Subcutaneous abdominal adipose tissue (tissue), 5 donors: ENCODE measurements around the gene WTAP.
"Not testable (repeated sequence)": the region's sequence is repeated elsewhere in the genome, so short reads cannot be mapped to it uniquely, and the experiment has no call there.

Source experiments
- H3K27ac ChIP-seq: one replicate; pipeline ENCODE4 v1.7.0; 2013; ENCODE audit warnings: low read depth, mild to moderate bottlenecking, inconsistent platforms, low read length, moderate library complexity
- H3K27me3 ChIP-seq, 5 donors: one replicate each; pipeline ENCODE4 v1.7.0; 2013; ENCODE audit warnings: low read length in 5 of 5, inconsistent platforms in 1 of 5; ENCODE audit not compliant: control insufficient read depth in 5 of 5, insufficient read depth in 4 of 5
- H3K36me3 ChIP-seq, 5 donors: one replicate each; pipeline ENCODE4 v1.7.0; 2013; ENCODE audit warnings: low read length in 5 of 5; ENCODE audit not compliant: control insufficient read depth in 5 of 5, insufficient read depth in 5 of 5
- H3K4me1 ChIP-seq, 5 donors: one replicate each; pipeline ENCODE4 v1.7.0; 2013; ENCODE audit warnings: low read length in 5 of 5, mild to moderate bottlenecking in 3 of 5, moderate library complexity in 1 of 5; ENCODE audit not compliant: control insufficient read depth in 5 of 5, insufficient read depth in 5 of 5
- H3K4me3 ChIP-seq, 5 donors: one replicate each; pipeline ENCODE4 v1.7.0; 2013; ENCODE audit warnings: low read length in 5 of 5, low read depth in 1 of 5
- H3K9ac ChIP-seq, 5 donors: one replicate each; pipeline ENCODE4 v1.7.0; 2013; ENCODE audit warnings: low read length in 5 of 5, mild to moderate bottlenecking in 4 of 5, moderate library complexity in 3 of 5
- H3K9me3 ChIP-seq, 5 donors: one replicate each; pipeline ENCODE4 v1.7.0; 2013; ENCODE audit warnings: low read length in 5 of 5; ENCODE audit not compliant: control insufficient read depth in 5 of 5
- donor health status: healthy.
- donor health status: healthy.
- donor health status: healthy.
- donor health status: healthy.
- donor health status: healthy.

The WTAP gene

GRCh38 chr6:159715605-159716004 lies 11.7 kb upstream of the WTAP start:
- no peaks in the 10 kb centered on the region for H3K36me3 ChIP-seq
- peak overlapping the region; percentile 99 for H3K27ac ChIP-seq
- peaks cover 0 to 3% (median 0%) of the 10 kb centered on the region in 5 donors for H3K27me3 ChIP-seq
- peak overlapping the region in 4 of 5 donors; percentile 20 to 88 (median 52) for H3K9ac ChIP-seq
- no peak overlapping the region for H3K4me3 ChIP-seq
- H3K4me1 ChIP-seq: peaks cover 9 to 27% (median 11%) of the 10 kb centered on the region in 5 donors
- no peaks in the 10 kb centered on the region for H3K9me3 ChIP-seq

GRCh38 chr6:159716247-159717096 lies 10.8 kb upstream of the WTAP start:
- Histone ChIP-seq H3K9ac (peak overlapping the region; percentile 46 to 88 (median 58)), H3K4me3 (peak overlapping the region in 4 of 5 donors; percentile 16 to 53 (median 28)), H3K9me3 (no peaks in the 10 kb centered on the region), H3K4me1 (peaks cover 9 to 27% (median 11%) of the 10 kb centered on the region in 5 donors), H3K27ac (peak overlapping the region; percentile 99), H3K27me3 (peaks cover 0 to 3% (median 0%) of the 10 kb centered on the region in 5 donors), H3K36me3 (no peaks in the 10 kb centered on the region)

- Histone ChIP-seq H3K4me3 (no peak overlapping the region), H3K36me3 (no peaks in the 10 kb centered on the region), H3K27ac (no peak overlapping the region), H3K27me3 (peaks cover 0 to 3% (median 0%) of the 10 kb centered on the region in 5 donors), H3K4me1 (peaks cover 9 to 27% (median 11%) of the 10 kb centered on the region in 5 donors), H3K9me3 (peaks cover 0 to 4% (median 0%) of the 10 kb centered on the region in 5 donors), H3K9ac (no peak overlapping the region)
Measured at GRCh38 chr6:159718634-159719033, 8.7 kb upstream of the WTAP start.

- H3K27ac ChIP-seq: no peak overlapping the region
- H3K27me3 ChIP-seq: peaks cover 0 to 3% (median 0%) of the 10 kb centered on the region in 5 donors
- H3K9me3 ChIP-seq: peaks cover 0 to 4% (median 0%) of the 10 kb centered on the region in 5 donors
- no peak overlapping the region for H3K4me3 ChIP-seq
- H3K36me3 ChIP-seq: no peaks in the 10 kb centered on the region
- no peak overlapping the region for H3K9ac ChIP-seq
- H3K4me1 ChIP-seq: peaks cover 9 to 27% (median 11%) of the 10 kb centered on the region in 5 donors
Measured at GRCh38 chr6:159719287-159719686, 8.0 kb upstream of the WTAP start.

GRCh38 chr6:159720708-159721107 lies 6.6 kb upstream of the WTAP start:
- H3K27me3 ChIP-seq: peaks cover 0 to 3% (median 0%) of the 10 kb centered on the region in 5 donors
- no peak overlapping the region for H3K4me3 ChIP-seq
- H3K9me3 ChIP-seq: peaks cover 0 to 4% (median 0%) of the 10 kb centered on the region in 5 donors
- no peak overlapping the region for H3K27ac ChIP-seq
- H3K36me3 ChIP-seq: no peaks in the 10 kb centered on the region
- peaks cover 9 to 21% (median 12%) of the 10 kb centered on the region in 5 donors for H3K4me1 ChIP-seq
- no peak overlapping the region for H3K9ac ChIP-seq

GRCh38 chr6:159721981-159722380 lies 5.3 kb upstream of the WTAP start:
- H3K4me1 ChIP-seq: peaks cover 0 to 24% (median 15%) of the 10 kb centered on the region in 5 donors
- H3K27ac ChIP-seq, H3K27me3 ChIP-seq, H3K36me3 ChIP-seq, H3K9ac ChIP-seq, H3K4me3 ChIP-seq, H3K9me3 ChIP-seq: not testable (repeated sequence)

GRCh38 chr6:159722655-159723054 lies 4.7 kb upstream of the WTAP start:
- peaks cover 0 to 17% (median 10%) of the 10 kb centered on the region in 5 donors for H3K4me1 ChIP-seq

GRCh38 chr6:159723259-159723658 lies 4.0 kb upstream of the WTAP start:
- no peak overlapping the region for H3K4me3 ChIP-seq
- H3K9me3 ChIP-seq: peaks cover 0 to 4% (median 0%) of the 10 kb centered on the region in 5 donors
- no peaks in the 10 kb centered on the region for H3K36me3 ChIP-seq
- no peak overlapping the region for H3K9ac ChIP-seq
- H3K27me3 ChIP-seq: no peaks in the 10 kb centered on the region
- H3K4me1 ChIP-seq: peaks cover 0 to 18% (median 10%) of the 10 kb centered on the region in 5 donors
- no peak overlapping the region for H3K27ac ChIP-seq

More at GRCh38 chr6:159722655-159723054, 4.7 kb upstream of the WTAP start:
- peaks cover 0 to 4% (median 0%) of the 10 kb centered on the region in 5 donors for H3K9me3 ChIP-seq
- H3K9ac ChIP-seq: no peak overlapping the region
- no peaks in the 10 kb centered on the region for H3K36me3 ChIP-seq
- no peak overlapping the region for H3K27ac ChIP-seq
- H3K4me3 ChIP-seq: no peak overlapping the region
- no peaks in the 10 kb centered on the region for H3K27me3 ChIP-seq

- Histone ChIP-seq H3K9me3 (peaks cover 0 to 4% (median 0%) of the 10 kb centered on the region in 5 donors), H3K4me1 (peaks cover 0 to 33% (median 25%) of the 10 kb centered on the region in 5 donors), H3K9ac (no peak overlapping the region), H3K4me3 (no peak overlapping the region), H3K36me3 (no peaks in the 10 kb centered on the region), H3K27me3 (no peaks in the 10 kb centered on the region), H3K27ac (no peak overlapping the region)
Measured at GRCh38 chr6:159724778-159725177, 2.5 kb upstream of the WTAP start.

- H3K27me3 ChIP-seq, H3K36me3 ChIP-seq, H3K9me3 ChIP-seq, H3K9ac ChIP-seq, H3K27ac ChIP-seq, H3K4me3 ChIP-seq: not testable (repeated sequence)
- H3K4me1 ChIP-seq: peaks cover 0 to 38% (median 29%) of the 10 kb centered on the region in 5 donors
Measured at GRCh38 chr6:159725208-159725607, 2.1 kb upstream of the WTAP start.
